Activated T-cell treated with anti-CD3 and anti-CD28 coated beads, Interleukin-2, amount 50 U/mL, for 1 hour (primary cell): ENCODE data around the gene PAQR7.
A peak's percentile ranks its signal among the peaks of the same experiment; 100 is the strongest.

Source experiments
- DNase-seq: peaks from one replicate; pipeline ENCODE4 v3.0.0-alpha.2; 2020

PAQR7 gene

GRCh38 chr1:25875154-25875855, at the start of gene PAQR7:
Gene PAQR7, minus strand, starts transcription at chr1:25875708. Its CDS starts 11,869 bp downstream, at chr1:25863839.
- DNase-seq = peak; percentile 67

GRCh38 chr1:25924454-25924853, 48.9 kb upstream of the PAQR7 start:
- DNase-seq = no peak

GRCh38 chr1:25922971-25923552, 47.6 kb upstream of the PAQR7 start:
- no peak for DNase-seq

GRCh38 chr1:25922056-25922970, 46.8 kb upstream of the PAQR7 start:
- DNase-seq = peak; percentile 54

- DNase-seq = no peak
These were observed 43.1 kb upstream of the PAQR7 start for GRCh38 chr1:25918615-25919014.

- DNase-seq = no peak
These were observed 42.5 kb upstream of the PAQR7 start for GRCh38 chr1:25917996-25918395.

GRCh38 chr1:25916460-25916859, 41.0 kb upstream of the PAQR7 start:
- no peak for DNase-seq

- DNase-seq = no peak
These were observed 38.8 kb upstream of the PAQR7 start for GRCh38 chr1:25914074-25914995.

- DNase-seq = no peak
These were observed 37.7 kb upstream of the PAQR7 start for GRCh38 chr1:25913206-25913605.

- DNase-seq = no peak
These were observed 36.7 kb upstream of the PAQR7 start for GRCh38 chr1:25912076-25912831.

- no peak for DNase-seq
These were observed 35.7 kb upstream of the PAQR7 start for GRCh38 chr1:25911162-25911561.

- no peak for DNase-seq
These were observed 33.5 kb upstream of the PAQR7 start for GRCh38 chr1:25909040-25909439.

- no peak for DNase-seq
These were observed 32.7 kb upstream of the PAQR7 start for GRCh38 chr1:25908161-25908560.

GRCh38 chr1:25907601-25908000, 32.1 kb upstream of the PAQR7 start:
- DNase-seq = no peak

- peak; percentile 52 for DNase-seq
These were observed 31.3 kb upstream of the PAQR7 start for GRCh38 chr1:25906644-25907300.

GRCh38 chr1:25905680-25906643, 30.5 kb upstream of the PAQR7 start, which contains the start of gene STMN1:
Gene STMN1, minus strand, starts transcription at chr1:25906419. Its CDS starts 1,743 bp downstream, at chr1:25904676.
- peak; percentile 91 for DNase-seq

GRCh38 chr1:25904943-25905679, 29.6 kb upstream of the PAQR7 start:
- DNase-seq = peak; percentile 90

- no peak for DNase-seq
These were observed 28.5 kb upstream of the PAQR7 start for GRCh38 chr1:25903986-25904385.

GRCh38 chr1:25902462-25902861, 27.0 kb upstream of the PAQR7 start:
- no peak for DNase-seq
